Endothelial cell of umbilical vein (primary cell): ENCODE results near the gene CYP3A5.

Source experiments
- EZH2 ChIP-seq: IDR thresholded peaks from 2 replicates; pipeline ENCODE4 v1.6.1; 2012; ENCODE audit warnings: borderline replicate concordance, low read depth, mild to moderate bottlenecking, moderate library complexity, low read length, inconsistent platforms; ENCODE audit not compliant: severe bottlenecking
- FOS ChIP-seq: IDR thresholded peaks from 2 replicates; pipeline ENCODE4 v1.6.1; 2011; ENCODE audit warnings: mild to moderate bottlenecking, low read length, moderate library complexity, borderline replicate concordance; ENCODE audit not compliant: insufficient read depth
- JUN ChIP-seq: IDR thresholded peaks from 2 replicates; pipeline ENCODE4 v1.6.1; 2011; ENCODE audit warnings: borderline replicate concordance, low read depth; ENCODE audit not compliant: insufficient read length, insufficient read depth
- POLR2A ChIP-seq: IDR thresholded peaks from 2 replicates; pipeline ENCODE4 v1.6.1; 2012; ENCODE audit warnings: low read depth, mild to moderate bottlenecking, control low read depth, low read length
- POLR2AphosphoS5 ChIP-seq: IDR thresholded peaks from 2 replicates; pipeline ENCODE4 v1.6.1; 2012; ENCODE audit warnings: low read depth, mild to moderate bottlenecking, control low read depth, low read length, moderate library complexity; ENCODE audit not compliant: insufficient read depth
- TF ChIP-seq, protein P1 (sequence below), 2 donors: IDR thresholded peaks; 1 replicate in 1 of 2; 2 replicates in 1 of 2; pipeline ENCODE4 v1.5.1; 2011; ENCODE audit warnings: low read length in 2 of 2, mild to moderate bottlenecking in 2 of 2, moderate library complexity in 2 of 2, control low read depth in 1 of 2, inconsistent platforms in 1 of 2, low read depth in 1 of 2; ENCODE audit not compliant: insufficient read depth in 1 of 2; ENCODE audit errors: extremely low read depth in 1 of 2

- no peak for TF ChIP-seq EZH2
- TF ChIP-seq, protein P1, sequence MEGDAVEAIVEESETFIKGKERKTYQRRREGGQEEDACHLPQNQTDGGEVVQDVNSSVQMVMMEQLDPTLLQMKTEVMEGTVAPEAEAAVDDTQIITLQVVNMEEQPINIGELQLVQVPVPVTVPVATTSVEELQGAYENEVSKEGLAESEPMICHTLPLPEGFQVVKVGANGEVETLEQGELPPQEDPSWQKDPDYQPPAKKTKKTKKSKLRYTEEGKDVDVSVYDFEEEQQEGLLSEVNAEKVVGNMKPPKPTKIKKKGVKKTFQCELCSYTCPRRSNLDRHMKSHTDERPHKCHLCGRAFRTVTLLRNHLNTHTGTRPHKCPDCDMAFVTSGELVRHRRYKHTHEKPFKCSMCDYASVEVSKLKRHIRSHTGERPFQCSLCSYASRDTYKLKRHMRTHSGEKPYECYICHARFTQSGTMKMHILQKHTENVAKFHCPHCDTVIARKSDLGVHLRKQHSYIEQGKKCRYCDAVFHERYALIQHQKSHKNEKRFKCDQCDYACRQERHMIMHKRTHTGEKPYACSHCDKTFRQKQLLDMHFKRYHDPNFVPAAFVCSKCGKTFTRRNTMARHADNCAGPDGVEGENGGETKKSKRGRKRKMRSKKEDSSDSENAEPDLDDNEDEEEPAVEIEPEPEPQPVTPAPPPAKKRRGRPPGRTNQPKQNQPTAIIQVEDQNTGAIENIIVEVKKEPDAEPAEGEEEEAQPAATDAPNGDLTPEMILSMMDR (IDR thresholded peaks at IDR 0.05; ENCODE audit: extremely low read depth in 1 of 2, insufficient read depth in 1 of 2, low read depth in 1 of 2, low read length in 2 of 2) = no peak
- TF ChIP-seq POLR2AphosphoS5 = no peak
- no peak for TF ChIP-seq FOS
- no peak for TF ChIP-seq JUN
- no peak for TF ChIP-seq POLR2A
Measured at GRCh38 chr7:99667179-99667578, 12.6 kb downstream of the CYP3A5 start.
